AG08396 (cell line): Measurements from ENCODE around the gene DCAF4.

Experiments
- DNase-seq: peaks from one replicate; pipeline ENCODE4 v3.0.0; 2012; ENCODE audit warnings: low spot score, mixed read lengths

DCAF4 gene

GRCh38 chr14:72894623-72895378, 31.5 kb upstream of the DCAF4 start:
- DNase-seq = no peak

GRCh38 chr14:72898448-72898847, 27.8 kb upstream of the DCAF4 start:
- no peak for DNase-seq

DNA sequence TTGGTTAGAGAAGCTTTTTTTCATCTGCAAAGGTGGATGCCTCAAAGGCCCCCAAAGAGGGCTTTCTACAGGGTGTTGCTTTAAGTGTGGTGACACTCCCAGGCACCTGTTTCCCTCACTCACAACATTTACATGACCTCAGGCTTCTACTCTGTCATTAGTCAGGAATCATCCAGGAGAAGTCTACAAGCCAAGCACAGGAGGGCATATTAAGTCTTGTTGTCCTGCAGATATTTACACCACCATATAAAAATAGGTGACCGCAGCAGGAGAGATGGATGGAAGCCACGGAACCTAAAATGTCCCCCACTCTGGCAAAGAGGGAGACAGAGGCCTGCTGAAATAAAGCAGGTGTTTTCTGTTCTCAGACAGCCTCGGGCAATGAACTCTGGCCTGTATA, 24.9 kb upstream of the DCAF4 start:
- DNase-seq = no peak

DNA sequence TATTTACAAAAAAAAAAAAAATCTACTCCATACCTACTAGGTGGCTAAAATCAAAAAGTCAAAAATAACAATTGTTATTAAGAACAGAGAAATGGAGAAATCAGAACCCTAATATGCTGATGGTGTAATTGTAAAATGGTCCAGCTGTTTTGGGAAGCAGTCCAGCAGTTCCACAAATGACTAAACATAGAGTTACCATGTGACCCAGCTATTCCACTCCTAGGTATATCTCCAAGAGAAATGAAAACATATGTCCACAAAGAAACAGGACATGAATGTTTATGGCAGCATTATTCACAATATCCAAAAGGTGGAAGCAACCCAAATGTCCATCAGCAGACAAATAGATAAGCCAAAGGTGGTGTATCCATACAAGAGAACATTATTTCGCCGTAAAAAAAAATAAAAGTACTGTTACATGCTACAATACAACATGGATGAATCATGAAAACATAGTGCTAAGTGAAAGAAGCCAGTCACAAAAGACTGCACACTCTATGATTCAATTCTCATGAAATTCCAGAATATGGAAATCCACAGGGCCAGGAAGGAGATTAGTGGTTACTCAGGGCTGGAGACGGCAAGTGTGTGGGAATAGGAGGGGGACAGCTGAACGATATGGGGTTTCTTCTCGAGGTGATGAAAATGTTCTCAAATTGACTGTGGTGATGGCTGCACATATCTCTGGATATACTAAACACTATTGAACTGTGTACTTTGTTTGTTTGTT, 23.3 kb upstream of the DCAF4 start:
- DNase-seq = no peak

- no peak for DNase-seq
Measured at GRCh38 chr14:72903716-72904115, 22.5 kb upstream of the DCAF4 start.

- no peak for DNase-seq
Measured at GRCh38 chr14:72904218-72904617, 22.0 kb upstream of the DCAF4 start.

GRCh38 chr14:72904840-72905561, 21.3 kb upstream of the DCAF4 start:
- peak; percentile 60 for DNase-seq

DNA sequence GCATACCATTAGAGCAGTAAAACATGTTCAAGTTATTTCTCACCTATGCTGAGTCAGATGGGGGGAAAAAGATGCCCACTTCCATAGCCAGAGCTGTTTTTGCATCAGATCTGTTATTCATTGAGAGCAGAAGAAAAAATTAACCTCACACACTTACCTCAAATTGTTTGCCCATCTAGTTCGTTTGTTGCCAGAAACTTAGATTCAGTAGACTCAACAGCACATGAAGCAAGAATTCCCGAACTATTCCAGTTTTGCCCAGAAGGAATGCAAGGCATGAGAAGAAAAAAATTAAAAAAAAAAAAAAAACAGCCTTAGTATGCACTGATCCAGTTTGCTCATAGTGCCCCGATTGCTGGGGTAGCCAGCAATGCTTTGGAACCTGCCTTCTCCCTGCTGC, 19.9 kb upstream of the DCAF4 start:
- peak; percentile 67 for DNase-seq

GRCh38 chr14:72906879-72907278, 19.4 kb upstream of the DCAF4 start:
- DNase-seq = no peak

DNA sequence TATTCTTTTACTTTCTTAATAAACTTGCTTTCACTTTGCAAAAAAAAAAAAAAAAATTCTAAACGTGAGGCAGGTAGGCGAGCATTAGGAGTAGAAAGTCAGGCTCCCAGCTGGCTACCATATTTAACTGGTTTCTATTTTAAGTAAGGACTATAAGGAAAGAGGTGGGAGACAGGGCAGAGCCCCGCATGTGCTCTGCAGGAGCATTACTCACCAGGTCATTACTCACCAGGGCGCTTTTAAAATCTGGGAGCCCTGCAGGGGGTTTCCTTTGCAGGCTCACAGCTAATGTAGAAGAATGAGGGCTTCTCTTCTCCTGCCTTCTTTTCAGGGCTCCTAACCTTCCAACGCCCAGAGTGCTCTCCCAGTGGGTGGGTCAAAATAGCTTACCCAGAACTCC, 18.4 kb upstream of the DCAF4 start:
- DNase-seq = peak; percentile 45

DNA sequence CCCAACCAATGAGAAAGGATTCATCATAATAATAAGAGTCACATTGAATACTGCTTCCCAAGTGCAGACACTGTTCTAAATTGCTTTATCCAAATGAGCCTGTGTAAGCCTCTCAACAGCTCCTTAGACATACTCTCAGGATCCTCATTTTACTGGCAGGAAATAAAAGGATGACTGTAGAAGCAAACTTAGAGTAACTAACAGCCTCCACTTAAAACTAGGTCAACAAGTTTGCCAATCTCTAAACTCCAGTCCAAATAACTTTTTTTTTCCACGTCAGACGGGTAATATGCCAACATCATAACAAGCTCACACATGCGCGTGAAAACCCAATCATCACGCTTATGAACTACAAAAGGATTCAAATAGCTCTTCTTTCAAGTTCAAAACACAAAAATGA, 17.1 kb upstream of the DCAF4 start:
- no peak for DNase-seq

- DNase-seq = no peak
Measured at GRCh38 chr14:72913809-72914208, 12.5 kb upstream of the DCAF4 start.

GRCh38 chr14:72916174-72916573, 10.1 kb upstream of the DCAF4 start:
- DNase-seq = no peak

- DNase-seq = no peak
Measured at GRCh38 chr14:72917094-72917802, 9.0 kb upstream of the DCAF4 start.

DNA sequence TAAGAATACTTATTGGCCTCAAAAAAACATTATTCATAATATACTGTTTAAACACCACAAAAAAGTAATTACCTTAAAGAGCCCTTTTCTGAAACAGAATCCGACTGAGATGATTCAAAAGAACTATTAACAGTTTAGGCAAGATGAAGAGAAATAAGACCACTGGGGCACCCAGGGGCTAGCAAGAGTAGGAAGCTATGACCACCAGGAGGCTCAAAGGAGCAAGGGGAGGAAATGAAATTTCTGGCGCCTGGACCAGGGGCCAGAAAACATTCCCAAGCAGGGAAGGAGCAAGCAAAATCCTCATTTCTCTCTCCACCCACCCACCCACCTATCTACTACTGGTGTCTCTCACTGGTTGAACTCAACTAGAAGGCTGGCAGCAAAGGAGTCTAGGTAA, 6.3 kb upstream of the DCAF4 start:
- no peak for DNase-seq

GRCh38 chr14:72921396-72921795, 4.9 kb upstream of the DCAF4 start:
- DNase-seq = peak; percentile 32

- DNase-seq = no peak
Measured at GRCh38 chr14:72924337-72924736, 1.9 kb upstream of the DCAF4 start.

DNA sequence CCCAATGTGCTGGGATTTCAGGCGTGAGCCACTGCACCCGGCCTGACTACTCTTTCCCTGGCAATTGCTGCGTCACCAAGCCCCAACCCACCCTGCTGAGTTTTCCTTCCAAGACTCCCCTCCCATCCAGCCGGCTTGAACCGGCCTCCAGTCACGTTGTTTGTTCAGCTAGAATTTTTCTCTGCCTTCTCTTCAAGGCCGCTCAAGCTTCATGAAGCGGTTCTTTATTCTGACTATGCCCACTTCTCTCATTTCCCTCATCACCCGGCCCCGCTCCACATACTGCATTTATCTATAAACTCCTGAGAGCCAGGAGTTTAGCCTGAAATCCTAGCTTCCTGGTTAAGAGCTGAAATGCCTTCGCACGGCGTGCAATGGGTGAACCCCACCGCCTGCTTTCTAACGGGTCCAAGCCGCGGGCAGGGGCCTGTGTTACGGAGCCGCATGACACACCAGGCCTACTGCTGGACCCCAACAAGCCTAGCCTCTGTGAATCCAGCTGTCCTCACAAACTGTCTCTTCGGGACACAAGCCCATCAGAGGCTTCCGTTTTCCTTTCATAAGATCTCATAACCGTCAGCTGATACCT, 999 bp upstream of the DCAF4 start:
- no peak for DNase-seq

DNA sequence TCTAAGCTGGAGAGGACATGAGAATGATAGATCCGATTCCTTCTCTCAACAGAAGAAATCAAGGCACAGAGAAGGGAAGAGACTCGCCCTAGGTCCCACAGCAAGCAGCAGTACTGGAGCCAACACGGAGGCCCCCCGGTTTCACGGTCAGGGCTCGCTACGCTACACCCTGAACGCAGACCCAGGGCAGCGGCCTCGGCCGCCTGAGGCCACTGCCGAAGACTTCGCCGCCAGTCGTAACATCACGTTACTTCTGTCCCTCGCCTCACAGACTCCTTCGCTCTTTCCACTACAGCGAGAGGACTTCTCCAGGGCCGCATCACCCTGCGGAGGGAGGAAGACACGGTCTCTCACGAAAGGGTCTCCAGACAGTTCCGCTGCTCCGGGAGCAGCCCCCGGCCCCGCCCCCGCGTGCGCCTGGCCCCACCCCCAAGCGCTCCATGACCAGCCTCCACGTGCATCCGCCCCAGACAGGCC, 411 bp upstream of the DCAF4 start:
- no peak for DNase-seq

GRCh38 chr14:72928872-72929271, 2.6 kb downstream of the DCAF4 start:
- DNase-seq = no peak

DNA sequence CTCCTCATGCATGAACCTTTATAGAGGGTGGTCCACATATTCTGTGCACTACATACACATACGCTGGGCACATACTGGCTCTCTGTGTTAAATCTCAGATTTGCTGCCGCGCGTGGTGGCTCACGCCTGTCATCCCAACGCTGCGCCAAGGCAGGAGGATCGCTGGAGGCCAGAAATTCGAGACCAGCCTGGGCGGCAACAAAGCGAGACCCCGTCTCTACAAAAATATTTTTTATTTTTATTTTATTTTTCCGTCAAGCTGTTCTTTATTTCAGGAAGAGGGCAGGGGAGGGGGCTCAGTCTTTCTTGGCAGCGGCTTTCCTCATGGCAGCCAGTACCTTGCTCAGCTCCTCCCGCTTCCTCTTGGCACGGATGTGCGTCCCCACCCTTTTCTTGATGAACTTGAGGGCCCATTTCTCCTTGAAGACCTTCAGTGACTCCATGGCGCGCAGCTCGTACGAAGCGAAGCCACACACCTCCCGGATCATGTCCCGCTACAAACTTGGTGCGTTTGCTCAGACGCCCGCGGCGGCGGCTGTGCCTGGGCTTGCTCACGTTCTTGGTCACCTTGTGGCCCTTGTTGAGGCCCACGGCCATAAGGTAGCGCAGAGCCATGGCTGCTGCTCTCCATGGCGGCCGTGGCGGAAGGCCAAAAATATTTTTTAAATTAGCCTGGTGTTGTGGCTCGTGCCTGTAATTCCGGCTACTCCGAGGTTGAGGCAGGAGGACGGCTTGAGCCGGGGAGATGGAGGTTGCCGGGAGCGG, 3.2 kb downstream of the DCAF4 start:
- no peak for DNase-seq
